Measurements from ENCODE around the gene EEFSEC.
A peak's percentile ranks its signal among the peaks of the same experiment; 100 is the strongest.

The EEFSEC gene

DNA sequence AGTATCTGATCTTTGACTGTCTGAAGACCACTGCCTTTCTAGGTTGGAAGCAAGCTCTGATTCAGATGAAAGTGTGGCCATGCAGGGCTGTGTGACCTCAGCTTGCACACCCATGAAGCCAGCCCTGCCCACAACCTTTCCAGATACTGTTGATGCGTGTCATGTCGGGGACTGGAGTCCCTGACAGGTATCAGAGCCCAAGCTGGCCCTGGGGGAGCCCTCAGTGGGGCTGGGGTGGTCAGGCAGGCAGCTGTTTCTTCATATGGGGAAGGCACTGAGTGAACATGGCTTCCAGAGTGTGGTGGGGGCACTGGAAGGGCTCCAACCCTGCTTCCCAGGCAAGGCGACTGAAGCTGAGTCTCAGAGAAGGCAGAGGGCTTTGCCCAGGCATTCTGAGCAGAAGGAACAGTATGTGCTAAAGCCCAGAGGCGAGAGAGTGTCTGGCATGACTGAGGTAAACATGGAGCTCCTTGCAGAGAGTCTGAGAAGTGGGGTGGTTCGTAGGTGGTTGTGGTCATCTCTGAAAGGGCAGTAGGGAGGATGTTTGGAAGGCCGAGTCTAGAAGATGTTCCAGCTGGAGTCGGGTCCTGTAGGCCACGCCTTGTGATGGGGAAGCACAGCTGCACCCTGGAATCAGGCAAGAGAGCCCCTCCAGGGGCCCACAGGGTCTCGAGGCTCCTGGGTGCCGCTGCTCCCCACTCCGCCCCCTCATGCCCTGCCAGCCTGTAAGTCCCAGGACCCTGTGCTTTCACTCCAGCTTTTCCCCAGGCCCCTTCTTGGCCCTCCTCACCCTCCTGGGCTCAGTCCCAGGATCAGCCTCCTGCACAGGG is 122.2 kb downstream of the EEFSEC start:
- no peak for DNase-seq

- no peak for DNase-seq
These were observed 122.8 kb downstream of the EEFSEC start for GRCh38 chr3:128276146-128276435.

- DNase-seq: no peak
These were observed 123.4 kb downstream of the EEFSEC start for GRCh38 chr3:128276577-128277183.

- no peak for DNase-seq
These were observed 124.2 kb downstream of the EEFSEC start for GRCh38 chr3:128277378-128278069.

GRCh38 chr3:128278130-128278529 is 124.8 kb downstream of the EEFSEC start:
- DNase-seq: no peak

GRCh38 chr3:128278761-128279600 is 125.7 kb downstream of the EEFSEC start:
- DNase-seq: peak; percentile 48 to 59

DNA sequence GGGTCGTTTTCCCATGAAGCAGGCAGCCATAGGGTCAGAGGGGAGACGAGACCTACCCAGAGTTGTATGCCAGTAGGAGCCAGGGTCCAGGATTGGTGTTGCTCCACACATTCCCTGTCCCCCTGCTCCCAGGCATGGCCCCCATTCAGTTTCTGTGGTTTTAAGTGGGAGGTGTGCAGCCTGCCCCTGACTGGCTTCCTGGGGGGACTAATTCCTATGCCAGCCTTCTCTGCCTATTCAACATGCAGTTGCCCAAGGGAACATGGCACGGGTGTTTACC is 126.3 kb downstream of the EEFSEC start:
- DNase-seq: no peak

GRCh38 chr3:128280481-128281052 is 127.3 kb downstream of the EEFSEC start:
- DNase-seq: peak; percentile 83 to 85

- DNase-seq: no peak
These were observed 127.8 kb downstream of the EEFSEC start for GRCh38 chr3:128281056-128281455.

DNA sequence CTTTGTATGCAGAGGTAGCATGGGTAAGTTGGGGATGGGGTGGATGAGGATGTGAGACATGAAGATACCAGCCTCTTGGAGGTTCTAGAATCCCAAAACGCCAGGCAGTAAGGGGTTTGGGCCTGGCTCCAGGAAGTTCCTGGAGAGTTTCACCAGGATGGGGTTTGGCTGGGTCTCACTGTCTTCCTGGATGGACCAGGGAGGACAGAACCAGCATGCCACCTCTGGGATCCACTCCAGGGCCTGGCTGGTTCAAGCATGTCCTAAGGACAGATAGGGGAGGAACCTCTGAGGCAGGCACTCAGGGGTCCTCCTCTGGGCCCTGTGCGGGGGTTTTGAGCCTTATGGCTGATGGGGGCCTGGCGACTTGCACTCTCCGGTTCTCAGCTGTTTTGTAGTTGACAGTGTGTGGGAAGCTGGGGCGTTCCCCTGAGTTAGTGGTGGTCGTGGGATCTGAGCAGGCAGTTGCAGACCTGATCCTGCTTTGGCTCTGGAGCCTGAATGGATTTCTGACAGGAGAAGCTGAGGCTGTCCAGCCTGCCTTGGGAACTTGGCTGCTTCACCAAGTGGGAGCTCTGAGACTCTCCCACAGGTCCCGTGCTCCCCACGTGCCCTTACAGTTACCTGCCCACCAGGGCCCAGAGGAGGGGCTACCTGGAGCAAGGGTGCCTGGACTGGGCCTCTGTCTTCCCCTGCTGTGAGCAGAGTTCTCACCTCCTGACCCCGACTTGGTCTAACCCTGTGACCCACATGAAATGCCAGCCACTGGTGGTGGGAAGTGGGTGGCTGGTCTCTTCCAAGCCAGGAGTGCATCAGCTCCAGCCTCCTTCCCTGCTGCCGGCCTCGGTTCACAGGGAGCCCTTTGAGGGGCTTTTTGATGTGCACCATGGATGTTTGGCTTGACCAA is 128.4 kb downstream of the EEFSEC start:
- no peak for DNase-seq

DNA sequence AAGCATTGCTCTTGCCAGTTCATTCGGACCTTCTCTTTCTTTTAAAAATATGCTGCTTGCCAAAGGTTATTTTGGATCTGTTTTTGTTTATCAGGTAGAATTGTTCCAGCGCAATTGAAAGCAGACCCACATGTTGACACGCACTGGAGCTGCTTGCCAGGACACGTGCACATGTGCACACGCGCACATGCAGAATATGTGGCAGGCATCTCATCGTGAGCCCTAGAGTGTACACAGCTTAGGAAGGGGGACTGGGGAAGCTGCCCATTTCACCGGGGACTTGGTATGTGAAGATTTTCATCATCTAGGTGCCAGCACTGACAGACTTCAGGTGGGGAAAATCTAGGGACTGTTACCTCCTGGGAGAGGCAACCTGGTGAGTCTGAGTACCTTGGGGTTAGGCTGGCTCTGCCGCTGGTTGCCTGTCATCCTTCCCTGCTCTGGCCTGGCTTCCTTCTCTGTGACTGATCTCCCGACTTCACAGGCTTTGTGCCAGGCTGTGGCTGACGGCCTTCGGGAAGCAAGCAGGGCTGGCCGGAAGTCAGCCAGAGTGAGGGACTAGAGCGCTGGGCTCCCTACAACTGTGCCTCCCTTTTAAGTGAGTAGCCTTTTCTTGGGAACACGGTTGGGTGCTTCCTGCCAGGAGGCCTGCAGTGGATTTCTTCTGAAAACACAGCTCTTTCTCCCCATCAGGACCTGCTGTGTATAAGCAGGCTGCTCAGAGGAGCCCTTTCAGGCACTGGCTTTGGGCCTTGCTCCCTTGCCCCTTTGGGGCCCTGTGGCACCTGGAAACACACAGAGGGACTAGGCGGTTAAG is 129.3 kb downstream of the EEFSEC start:
- no peak for DNase-seq

DNA sequence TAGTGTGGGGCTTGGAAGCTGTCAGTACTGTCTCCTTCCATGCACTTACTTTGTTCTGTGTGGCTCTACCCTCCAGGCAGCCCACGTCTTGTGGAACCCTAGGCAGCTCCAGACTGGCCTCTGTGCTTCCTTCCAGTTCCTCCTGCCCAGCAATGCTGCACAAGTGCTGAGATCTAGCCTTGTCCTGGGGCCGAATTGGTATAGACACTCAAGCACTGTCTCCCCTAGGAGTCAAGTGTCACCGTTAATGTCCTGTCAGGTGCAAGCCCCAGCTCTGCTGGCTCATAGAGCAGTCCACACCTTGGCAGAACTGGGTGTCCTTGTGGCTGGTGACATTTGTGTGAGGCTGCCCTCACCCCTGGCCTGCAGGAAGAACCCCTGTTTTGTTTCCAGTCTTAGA is 130.1 kb downstream of the EEFSEC start:
- no peak for DNase-seq

DNA sequence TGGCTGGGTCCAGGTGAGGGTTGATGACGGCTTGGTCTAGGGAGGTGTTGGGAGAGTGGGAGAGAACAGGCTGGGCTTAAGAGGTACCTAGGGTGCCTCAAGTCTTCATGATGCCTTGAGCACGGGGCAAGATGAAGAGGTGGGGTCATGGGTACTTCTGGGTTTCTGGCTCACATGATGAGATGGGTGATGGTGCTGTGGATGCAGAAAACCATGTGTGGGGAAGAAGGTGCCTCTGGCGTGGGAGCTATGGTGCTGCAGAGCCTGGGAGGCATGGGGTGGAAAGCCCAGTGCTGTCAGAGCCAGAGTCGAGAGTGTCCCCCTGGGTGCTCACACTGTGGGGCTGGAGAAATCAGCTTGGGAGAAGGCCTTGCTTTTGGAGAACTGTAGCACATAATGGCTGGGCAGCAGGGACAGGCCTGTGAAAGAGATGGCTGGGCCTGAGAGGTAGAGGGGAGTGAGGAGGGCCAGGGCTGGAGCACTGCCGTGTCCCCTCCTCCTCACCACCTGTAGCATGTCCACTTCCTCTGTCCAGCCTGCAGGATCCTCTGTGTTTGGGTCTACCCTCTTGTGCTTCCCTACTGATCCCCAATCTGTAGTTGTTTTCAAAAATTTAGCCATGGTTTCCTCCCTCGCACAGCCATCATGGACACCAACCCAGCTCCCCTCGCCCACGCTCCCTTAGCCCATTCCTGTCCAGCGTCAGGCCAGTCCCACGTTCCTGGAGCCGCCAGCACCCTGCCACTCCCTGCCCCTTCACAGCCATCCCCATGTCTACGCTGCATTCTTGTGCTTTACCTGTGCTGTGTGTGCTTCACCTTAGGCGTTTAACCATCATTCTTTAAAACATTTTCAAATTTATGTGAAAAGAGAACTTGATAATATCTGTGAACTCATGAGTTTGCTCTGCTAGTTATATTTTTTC is 132.0 kb downstream of the EEFSEC start:
- no peak for DNase-seq

- no peak for DNase-seq
These were observed 132.7 kb downstream of the EEFSEC start for GRCh38 chr3:128285967-128286321.

GRCh38 chr3:128286691-128287090 is 133.4 kb downstream of the EEFSEC start:
- DNase-seq: no peak

- DNase-seq: no peak
These were observed 133.9 kb downstream of the EEFSEC start for GRCh38 chr3:128287216-128287615.

GRCh38 chr3:128289534-128289933 is 136.3 kb downstream of the EEFSEC start:
- no peak for DNase-seq

GRCh38 chr3:128290484-128290883 is 137.2 kb downstream of the EEFSEC start:
- DNase-seq: no peak

DNA sequence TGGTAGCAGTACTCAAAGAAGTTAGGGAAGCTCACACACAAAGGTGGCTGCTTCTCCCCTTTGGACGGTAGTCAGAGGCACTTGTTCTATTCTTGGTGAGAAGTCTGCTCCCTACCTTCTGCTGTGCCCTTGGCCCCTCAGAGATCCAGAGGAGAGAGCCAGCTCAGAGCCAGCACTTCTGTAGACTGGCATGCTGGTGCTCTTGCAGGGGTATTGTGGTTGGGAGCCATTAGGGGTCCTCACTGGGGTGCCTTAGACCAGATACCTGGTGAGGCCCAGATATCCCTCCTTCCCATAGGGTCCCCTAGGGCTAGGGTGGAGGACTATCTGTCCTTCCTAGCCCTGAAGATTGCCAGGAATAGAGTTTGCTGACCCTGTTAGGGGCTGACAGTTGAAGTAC is 140.6 kb downstream of the EEFSEC start:
- DNase-seq: no peak

DNA sequence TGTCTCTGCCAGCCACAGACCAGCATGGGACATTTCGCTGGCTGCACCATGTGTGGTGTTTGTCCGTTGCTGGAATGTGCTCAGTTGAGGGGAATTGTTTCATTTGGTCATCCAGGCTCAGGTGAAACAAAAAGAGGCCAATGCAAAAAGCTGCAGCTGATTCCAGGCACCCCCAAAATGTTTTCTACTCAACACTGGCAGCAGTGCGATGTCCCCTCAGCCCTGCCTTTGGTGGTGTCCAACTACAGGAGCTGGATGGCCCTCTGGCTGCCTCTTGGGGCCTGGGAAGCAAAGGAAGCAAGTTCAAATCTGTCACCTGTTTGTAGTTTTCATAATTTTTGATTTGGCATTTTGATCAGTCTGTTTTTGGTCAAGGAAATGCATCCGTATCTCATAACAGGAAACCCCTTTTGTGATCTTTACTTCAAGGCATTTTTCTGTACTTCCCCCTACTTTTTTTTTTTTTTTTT is 141.8 kb downstream of the EEFSEC start:
- DNase-seq: no peak

Data from SHP77 (cell line).